BLaER1 treated with 17β-estradiol and CSF1 and Interleukin-3, amounts not matched to agents 10 nM and 100 nM (cell line): Measurements from ENCODE around the gene FAM168B.
A peak's percentile ranks its signal among the peaks of the same experiment; 100 is the strongest.
"Not testable (repeated sequence)": the region's sequence is repeated elsewhere in the genome, so short reads cannot be mapped to it uniquely, and the experiment has no call there.

Experiments
- H3K27ac ChIP-seq, 11 experiments: shearing (Covaris generic); formaldehyde crosslinking; 2 replicates each; pipeline ENCODE4 v1.8.1; 2022
- H3K27me3 ChIP-seq, 11 experiments: shearing (Covaris generic); formaldehyde crosslinking; 2 replicates each; pipeline ENCODE4 v1.8.1; 2022
- H3K36me3 ChIP-seq, 11 experiments: shearing (Covaris generic); formaldehyde crosslinking; 2 replicates each; pipeline ENCODE4 v1.8.1; 2022
- H3K4me1 ChIP-seq, 10 experiments: shearing (Covaris generic); formaldehyde crosslinking; 2 replicates each; pipeline ENCODE4 v1.8.1; 2022
- H3K4me2 ChIP-seq, 11 experiments: shearing (Covaris generic); formaldehyde crosslinking; 2 replicates each; pipeline ENCODE4 v1.8.1; 2022
- H3K4me3 ChIP-seq, 10 experiments: shearing (Covaris generic); formaldehyde crosslinking; 2 replicates each; pipeline ENCODE4 v1.8.1; 2022
- H3K9ac ChIP-seq, 11 experiments: shearing (Covaris generic); formaldehyde crosslinking; 2 replicates each; pipeline ENCODE4 v1.8.1; 2022
- H3K9me3 ChIP-seq, 11 experiments: shearing (Covaris generic); formaldehyde crosslinking; replicated peaks in 1 of 11; 2 replicates each; pipeline ENCODE4 v1.8.1; 2022
- H4K20me1 ChIP-seq, 11 experiments: shearing (Covaris generic); formaldehyde crosslinking; 2 replicates each; pipeline ENCODE4 v1.8.1; 2022
- Cebpa-rat ChIP-seq, 11 experiments: shearing (Covaris generic); IDR thresholded peaks; 2 replicates each; pipeline ENCODE4 v1.8.1; 2022

The FAM168B gene

DNA sequence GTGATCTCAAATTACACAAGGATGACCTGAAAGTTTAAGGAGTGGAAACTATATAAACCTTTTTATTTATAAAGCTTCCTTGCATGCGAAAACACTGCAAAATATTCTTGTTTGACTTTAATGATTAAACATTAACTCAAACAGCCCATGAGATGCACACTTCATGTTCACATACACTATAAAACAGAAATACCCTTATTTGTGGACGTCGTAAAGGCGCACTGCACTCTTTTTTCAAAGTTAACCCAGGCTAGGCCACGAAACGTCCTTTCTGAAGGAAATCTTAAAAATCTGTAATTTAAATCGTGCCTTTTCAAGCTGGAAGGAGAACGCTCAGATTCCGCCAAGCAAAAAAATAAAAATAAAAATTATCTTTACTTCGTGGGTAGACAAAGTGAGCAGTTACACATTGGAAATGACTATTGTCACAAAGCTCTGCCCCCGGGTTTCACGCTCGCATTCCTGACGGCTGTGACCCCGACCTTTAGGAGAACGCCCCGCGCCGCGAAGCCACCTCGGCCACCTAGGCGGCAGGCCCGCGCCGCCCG is 728 bp downstream of the FAM168B start:
- Histone ChIP-seq H3K4me1 (peaks cover 11 to 25% (median 19%) of the 10 kb centered on the region in 10 experiments; a peak in 18 of 20 replicates), H3K36me3 (peaks cover 33 to 44% (median 41%) of the 10 kb centered on the region in 11 experiments), H3K27me3 (no peaks in the 10 kb centered on the region), H3K9me3 (no peaks in the 10 kb centered on the region), H3K9ac (peak overlapping the region; percentile 95 to 99 (median 97)), H3K4me2 (peak overlapping the region; percentile 63 to 93 (median 82)), H3K4me3 (peak overlapping the region; percentile 91 to 99 (median 96)), H4K20me1 (peaks cover 47 to 56% (median 54%) of the 10 kb centered on the region in 11 experiments), H3K27ac (peak overlapping the region; percentile 91 to 98 (median 96))
- no peak for TF ChIP-seq Cebpa-rat (IDR thresholded peaks at IDR 0.05)

DNA sequence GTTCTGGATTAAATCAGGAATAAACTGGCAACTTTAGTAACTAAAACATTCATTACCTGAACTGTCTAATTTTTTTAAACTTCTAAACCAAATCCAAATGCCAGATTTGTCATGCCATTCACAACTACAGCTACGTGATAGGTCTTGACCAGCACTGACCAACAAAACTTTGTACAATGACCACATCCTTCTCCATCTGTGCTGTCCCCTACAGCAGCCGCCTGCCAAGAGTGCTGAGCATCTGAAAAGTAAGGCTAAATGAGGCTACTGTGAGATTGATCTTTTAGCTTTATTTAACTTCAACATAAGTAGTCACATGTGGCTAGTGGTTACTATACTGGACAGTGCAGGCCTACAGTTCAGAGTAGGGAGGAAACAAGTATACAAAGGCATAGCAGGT is 7.6 kb downstream of the FAM168B start:
- H4K20me1 ChIP-seq = peaks cover 98 to 100% (median 100%) of the 10 kb centered on the region in 11 experiments
- no peaks in the 10 kb centered on the region for H3K27me3 ChIP-seq
- no peak for TF ChIP-seq Cebpa-rat (IDR thresholded peaks at IDR 0.05)
- H3K9ac ChIP-seq = peak overlapping the region in 2 of 11 experiments; percentile 41 to 56; a peak in 2 of 22 replicates
- H3K9me3 ChIP-seq = no peaks in the 10 kb centered on the region
- peaks cover 0 to 19% (median 11%) of the 10 kb centered on the region in 10 experiments; a peak in 14 of 20 replicates for H3K4me1 ChIP-seq
- no peak overlapping the region for H3K27ac ChIP-seq
- H3K36me3 ChIP-seq = peaks cover 82 to 99% (median 96%) of the 10 kb centered on the region in 11 experiments
- H3K4me3 ChIP-seq = no peak overlapping the region
- peak overlapping the region in 2 of 11 experiments; percentile 33 to 37; a peak in 2 of 22 replicates for H3K4me2 ChIP-seq

DNA sequence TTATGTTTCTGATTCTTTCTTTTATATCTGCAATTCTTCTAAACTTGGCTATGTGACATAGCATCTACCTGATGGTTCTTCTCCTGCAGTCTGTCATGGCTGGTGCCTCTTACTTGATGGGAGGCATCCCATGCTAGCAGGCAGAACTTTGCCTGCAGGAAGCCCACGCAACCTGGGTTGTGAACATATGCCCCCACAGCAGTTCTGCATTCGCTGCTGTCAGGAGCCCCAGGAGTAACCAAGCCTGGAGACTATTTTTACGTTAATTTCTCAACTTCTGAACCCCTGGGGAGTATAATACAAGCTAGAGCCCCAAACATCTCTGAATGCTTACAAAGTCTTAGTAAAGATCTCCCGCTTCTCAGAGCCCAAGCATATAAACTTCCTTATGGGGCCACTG is 12.1 kb downstream of the FAM168B start:
- no peaks in the 10 kb centered on the region for H3K9me3 ChIP-seq
- no peak for TF ChIP-seq Cebpa-rat (IDR thresholded peaks at IDR 0.05)
- H3K27me3 ChIP-seq = no peaks in the 10 kb centered on the region
- H3K4me2 ChIP-seq = peak overlapping the region in 2 of 11 experiments; percentile 3 to 13; a peak in 2 of 22 replicates
- H4K20me1 ChIP-seq = peaks cover 93 to 100% (median 98%) of the 10 kb centered on the region in 11 experiments
- H3K4me1 ChIP-seq = peaks cover 0 to 18% (median 11%) of the 10 kb centered on the region in 10 experiments; a peak in 13 of 20 replicates
- H3K27ac ChIP-seq = peak overlapping the region in 1 of 11 experiments; percentile 27; a peak in 1 of 22 replicates
- no peak overlapping the region for H3K4me3 ChIP-seq
- H3K36me3 ChIP-seq = peaks cover 89 to 99% (median 98%) of the 10 kb centered on the region in 11 experiments
- H3K9ac ChIP-seq = no peak overlapping the region; a peak in 1 of 22 replicates

DNA sequence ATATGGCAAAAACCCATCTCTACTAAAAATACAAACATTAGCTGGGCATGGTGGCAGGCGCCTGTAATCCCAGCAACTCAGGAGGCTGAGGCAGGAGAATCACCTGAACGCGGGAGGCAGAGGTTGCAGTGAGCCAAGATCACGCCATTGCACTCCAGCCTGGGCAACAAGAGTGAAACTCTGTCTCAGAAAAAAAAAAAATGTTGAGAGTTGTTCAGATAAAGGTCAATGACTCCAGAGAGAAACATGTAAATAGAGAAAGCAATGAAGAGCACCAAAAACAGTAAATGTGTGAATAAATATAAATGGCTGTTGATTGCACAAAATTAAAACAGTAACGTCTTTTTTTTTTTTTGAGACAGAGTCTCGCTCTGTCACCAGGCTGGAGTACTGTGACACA is 13.3 kb downstream of the FAM168B start:
- H3K9me3 ChIP-seq, H3K27me3 ChIP-seq, H3K4me2 ChIP-seq, H3K4me3 ChIP-seq, H3K9ac ChIP-seq, H3K27ac ChIP-seq: not testable (repeated sequence)
- H3K36me3 ChIP-seq = peaks cover 89 to 99% (median 98%) of the 10 kb centered on the region in 11 experiments
- peaks cover 0 to 18% (median 8%) of the 10 kb centered on the region in 10 experiments; a peak in 8 of 20 replicates for H3K4me1 ChIP-seq
- H4K20me1 ChIP-seq = peaks cover 93 to 100% (median 98%) of the 10 kb centered on the region in 11 experiments

- peaks cover 98 to 100% (median 100%) of the 10 kb centered on the region in 11 experiments for H3K36me3 ChIP-seq
- no peak overlapping the region for H3K4me3 ChIP-seq
- TF ChIP-seq Cebpa-rat (IDR thresholded peaks at IDR 0.05) = no peak
- H3K4me2 ChIP-seq = no peak overlapping the region
- no peak overlapping the region for H3K27ac ChIP-seq
- peaks cover 0 to 16% (median 8%) of the 10 kb centered on the region in 10 experiments; a peak in 8 of 20 replicates for H3K4me1 ChIP-seq
- H3K9ac ChIP-seq = 0 out of 22 replicates have a peak overlapping the region, but pooled peaks of 1 of the 11 experiments have one; percentile 11
- no peaks in the 10 kb centered on the region for H3K27me3 ChIP-seq
- no peaks in the 10 kb centered on the region for H3K9me3 ChIP-seq
- peaks cover 93 to 100% (median 98%) of the 10 kb centered on the region in 11 experiments for H4K20me1 ChIP-seq
Measured at GRCh38 chr2:131077966-131078365, 15.3 kb downstream of the FAM168B start.

- peaks cover 0 to 12% (median 4%) of the 10 kb centered on the region in 10 experiments; a peak in 7 of 20 replicates for H3K4me1 ChIP-seq
- H3K27ac ChIP-seq = no peak overlapping the region
- peaks cover 93 to 100% (median 98%) of the 10 kb centered on the region in 11 experiments for H4K20me1 ChIP-seq
- H3K4me2 ChIP-seq = no peak overlapping the region
- TF ChIP-seq Cebpa-rat (IDR thresholded peaks at IDR 0.05) = no peak
- no peaks in the 10 kb centered on the region for H3K27me3 ChIP-seq
- H3K4me3 ChIP-seq = no peak overlapping the region
- H3K9ac ChIP-seq = no peak overlapping the region
- H3K9me3 ChIP-seq = no peaks in the 10 kb centered on the region
- peaks cover 99 to 100% (median 100%) of the 10 kb centered on the region in 11 experiments for H3K36me3 ChIP-seq
Measured at GRCh38 chr2:131077182-131077846, 15.9 kb downstream of the FAM168B start.

- Histone ChIP-seq H3K4me3 (no peak overlapping the region), H3K27ac (no peak overlapping the region), H3K4me2 (no peak overlapping the region), H3K4me1 (peaks cover 0 to 7% (median under 1%) of the 10 kb centered on the region in 10 experiments; a peak in 7 of 20 replicates), H3K27me3 (no peaks in the 10 kb centered on the region), H4K20me1 (peaks cover 93 to 100% (median 98%) of the 10 kb centered on the region in 11 experiments), H3K36me3 (peaks cover 99 to 100% (median 100%) of the 10 kb centered on the region in 11 experiments), H3K9ac (no peak overlapping the region), H3K9me3 (no peaks in the 10 kb centered on the region)
- TF ChIP-seq Cebpa-rat (IDR thresholded peaks at IDR 0.05) = no peak
Measured at GRCh38 chr2:131076707-131077106, 16.6 kb downstream of the FAM168B start.

GRCh38 chr2:131075578-131075977 is 17.7 kb downstream of the FAM168B start:
- not testable (repeated sequence) for H3K9ac ChIP-seq, H3K9me3 ChIP-seq, H3K4me1 ChIP-seq, H3K27ac ChIP-seq, H3K4me3 ChIP-seq, H3K4me2 ChIP-seq, H3K27me3 ChIP-seq
- Histone ChIP-seq H3K36me3 (peaks cover 99 to 100% (median 100%) of the 10 kb centered on the region in 11 experiments), H4K20me1 (peaks cover 93 to 100% (median 98%) of the 10 kb centered on the region in 11 experiments)

GRCh38 chr2:131068172-131068571 is 25.1 kb downstream of the FAM168B start:
- Histone ChIP-seq H4K20me1 (peaks cover 79 to 100% (median 98%) of the 10 kb centered on the region in 11 experiments; a peak in 21 of 22 replicates), H3K9ac (0 out of 22 replicates have a peak overlapping the region, but pooled peaks of 1 of the 11 experiments have one; percentile 19), H3K36me3 (peaks cover 94 to 100% (median 99%) of the 10 kb centered on the region in 11 experiments)
- not testable (repeated sequence) for H3K9me3 ChIP-seq, H3K4me2 ChIP-seq, H3K27me3 ChIP-seq, H3K27ac ChIP-seq, H3K4me3 ChIP-seq, H3K4me1 ChIP-seq
